Measurements from ENCODE around the gene FGF3.

FGF3 gene

DNA sequence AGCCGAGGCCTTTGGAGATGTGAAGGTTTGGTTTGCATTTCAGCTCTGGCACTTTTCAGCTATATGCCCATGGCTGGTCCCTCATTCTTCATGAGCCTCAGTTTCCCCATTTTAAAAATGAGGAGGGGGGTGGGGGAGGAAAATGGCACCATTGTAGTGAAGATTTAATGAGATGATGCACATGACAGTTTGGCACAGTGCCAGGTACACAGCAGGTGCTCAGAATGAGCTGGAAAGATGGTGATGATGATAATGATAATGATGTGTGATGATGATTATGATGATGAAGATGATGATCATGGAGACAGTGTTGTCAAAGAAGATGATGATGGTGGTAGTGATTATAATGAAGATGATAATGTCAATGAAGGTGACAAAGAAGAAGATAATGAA is 24.3 kb upstream of the FGF3 start:
- no peak for DNase-seq (ENCODE audit: low read depth)

DNA sequence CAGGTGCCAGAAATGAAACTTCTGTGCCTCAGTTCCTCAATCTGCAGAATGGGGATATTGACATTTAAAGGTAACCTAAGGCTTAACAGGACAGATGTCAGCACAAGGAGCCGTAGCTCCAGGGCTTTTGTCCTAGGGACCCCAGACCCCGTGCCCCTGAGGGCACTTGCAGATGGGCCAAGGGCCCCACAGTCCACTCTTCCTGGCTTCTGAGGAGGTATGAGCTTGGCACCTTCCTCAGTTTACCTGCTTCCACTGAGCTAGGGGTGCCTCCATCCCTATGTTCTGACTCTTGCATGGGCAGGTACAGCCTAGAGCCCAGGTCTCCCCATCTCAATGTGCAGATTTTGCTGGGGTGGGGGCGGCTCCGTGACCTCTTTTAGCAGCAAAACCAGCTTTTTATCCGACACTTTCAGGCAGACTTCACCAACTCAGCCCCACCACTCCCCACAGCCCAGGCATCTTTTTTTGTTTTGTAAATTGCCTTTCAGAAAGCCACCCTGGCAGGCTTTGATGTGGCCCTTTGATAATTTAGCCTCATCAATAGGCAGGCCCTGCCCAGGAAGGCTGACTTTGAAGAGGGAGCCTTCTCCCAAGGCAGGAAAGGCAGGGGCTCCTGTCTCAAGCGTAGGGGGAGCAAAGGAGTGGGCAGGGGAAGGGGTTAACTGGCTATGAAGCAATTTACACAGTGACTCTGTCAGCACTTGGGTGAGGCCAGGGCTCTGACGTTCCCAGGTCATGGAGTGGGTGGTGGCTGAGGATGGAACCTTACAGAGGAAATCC is 23.7 kb upstream of the FGF3 start:
- no peak for DNase-seq (ENCODE audit: low read depth)

DNA sequence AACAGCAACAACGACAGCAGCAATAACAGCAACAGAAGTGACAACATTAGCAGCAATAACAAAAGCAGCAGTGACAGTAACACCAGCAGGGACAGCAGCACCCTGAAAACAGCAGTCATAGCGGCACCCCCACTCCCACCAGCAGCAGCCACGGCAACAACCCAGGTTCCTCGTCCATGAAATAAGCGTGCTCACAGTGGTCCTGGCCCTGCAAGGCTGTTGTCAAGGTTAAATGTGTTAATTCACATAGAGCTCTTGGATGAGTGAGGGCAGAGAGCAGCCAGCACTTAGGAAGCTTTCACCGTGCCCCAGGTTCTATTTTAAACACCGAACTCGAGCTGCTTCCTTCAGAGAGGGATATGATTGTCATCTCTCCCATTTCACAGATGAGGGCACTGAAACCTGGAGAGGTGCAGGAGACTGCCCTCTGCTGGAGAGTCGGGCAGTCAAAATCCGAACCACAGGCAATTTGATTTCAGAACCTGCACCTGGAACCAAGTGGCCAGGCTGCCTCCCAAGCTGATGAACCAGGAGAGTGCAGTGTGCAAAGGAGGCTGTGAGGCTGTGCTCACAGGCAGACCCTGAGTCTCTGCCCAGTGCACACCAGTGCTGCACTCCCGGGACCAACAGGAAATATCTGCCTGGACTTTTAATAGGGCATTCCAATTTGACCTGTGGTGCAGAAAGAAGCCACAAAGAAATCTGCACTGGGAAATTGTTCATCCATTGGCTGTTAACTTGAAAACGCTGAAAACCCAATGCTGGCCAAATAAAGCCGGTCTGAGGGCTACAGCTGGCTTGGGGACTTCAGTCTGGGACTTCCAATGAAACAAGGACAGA is 22.9 kb upstream of the FGF3 start:
- no peak for DNase-seq (ENCODE audit: low read depth)

DNA sequence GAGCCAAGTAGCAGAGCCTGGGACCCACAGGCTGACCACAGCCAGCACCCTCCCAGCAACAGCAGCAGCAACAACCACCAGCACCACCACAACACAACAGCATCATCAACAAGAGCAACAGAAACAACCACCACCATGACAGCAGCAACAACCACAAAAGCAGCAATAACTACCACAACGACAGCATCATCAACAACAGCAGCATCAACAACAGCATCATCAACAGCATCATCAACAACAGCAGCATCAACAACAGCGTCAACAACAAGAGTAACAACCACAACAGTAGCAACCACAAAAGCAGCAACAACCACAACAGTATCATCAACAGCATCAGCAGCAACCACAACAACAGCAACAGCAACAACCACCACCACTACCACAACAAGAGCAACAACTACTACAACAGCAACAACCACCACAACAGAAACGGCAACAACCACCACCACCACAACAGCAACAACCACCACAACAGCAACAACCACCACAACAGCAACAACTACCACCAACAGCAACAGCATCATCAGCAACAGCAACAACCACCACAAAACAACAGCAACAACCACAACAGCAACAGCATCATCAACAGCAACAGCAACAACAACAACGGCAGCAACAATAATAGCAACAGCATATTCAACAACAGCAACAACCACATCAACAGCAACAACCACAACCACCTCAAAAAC is 22.1 kb upstream of the FGF3 start:
- DNase-seq (ENCODE audit: low read depth), result no peak

DNA sequence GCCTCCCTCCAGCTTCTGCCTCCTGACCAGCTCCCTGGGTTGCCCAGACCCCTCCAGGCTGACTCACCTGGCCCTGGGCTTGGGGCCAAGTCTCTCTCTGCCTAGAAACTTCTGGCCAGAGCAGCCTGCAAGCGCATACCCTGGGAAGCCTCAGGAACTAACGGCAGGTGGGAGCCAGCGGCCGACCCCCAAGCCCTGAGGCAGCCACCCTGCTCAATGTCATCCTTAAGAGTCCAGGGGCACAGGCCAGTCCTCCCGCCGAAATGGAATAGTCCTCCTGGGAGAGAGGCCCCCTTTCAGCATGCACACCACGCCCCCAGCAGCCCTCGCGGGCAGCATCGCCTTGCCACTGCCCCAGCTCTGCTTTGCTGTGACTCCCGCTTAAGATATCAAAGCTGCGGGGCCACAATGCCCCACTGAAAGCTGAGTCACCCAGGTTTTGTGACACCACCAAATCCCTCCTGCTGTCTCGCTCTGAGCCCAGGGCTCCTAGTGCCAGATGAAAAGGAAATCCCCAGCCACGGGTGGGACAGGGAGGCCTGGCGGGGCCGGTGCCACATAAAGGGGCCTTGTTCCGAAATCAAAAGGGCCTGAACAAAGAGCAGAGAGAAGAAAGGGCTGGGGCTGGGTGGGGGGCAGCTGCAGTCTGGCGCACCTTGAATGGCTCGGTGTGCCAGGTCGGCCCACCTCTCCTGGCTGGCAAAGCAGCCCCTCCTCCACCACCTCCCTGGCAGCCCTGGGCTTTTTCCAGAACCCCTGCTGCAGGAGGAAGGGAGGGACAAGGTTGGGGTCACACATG is 21.4 kb upstream of the FGF3 start:
- DNase-seq (ENCODE audit: low read depth), result no peak

DNA sequence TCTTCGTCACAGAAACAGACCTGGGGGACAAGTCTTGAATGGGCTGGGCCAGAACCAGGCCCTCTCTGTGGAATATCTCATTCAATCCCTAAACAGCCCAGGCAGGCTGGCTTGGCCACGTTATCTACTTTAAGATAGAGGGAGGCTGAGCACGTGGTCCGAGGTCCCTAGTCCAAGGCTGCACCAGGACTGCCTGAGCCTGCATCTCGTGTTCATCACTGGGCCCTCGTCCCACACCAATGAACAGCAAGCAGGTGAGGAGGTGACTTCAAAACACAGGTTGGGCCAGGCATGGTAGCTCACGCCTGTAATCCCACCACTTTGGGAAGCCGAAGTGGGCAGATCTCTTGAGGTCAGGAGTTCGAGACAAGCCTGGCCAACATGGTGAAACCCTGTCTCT is 20.3 kb upstream of the FGF3 start:
- DNase-seq (ENCODE audit: low read depth), result no peak

DNA sequence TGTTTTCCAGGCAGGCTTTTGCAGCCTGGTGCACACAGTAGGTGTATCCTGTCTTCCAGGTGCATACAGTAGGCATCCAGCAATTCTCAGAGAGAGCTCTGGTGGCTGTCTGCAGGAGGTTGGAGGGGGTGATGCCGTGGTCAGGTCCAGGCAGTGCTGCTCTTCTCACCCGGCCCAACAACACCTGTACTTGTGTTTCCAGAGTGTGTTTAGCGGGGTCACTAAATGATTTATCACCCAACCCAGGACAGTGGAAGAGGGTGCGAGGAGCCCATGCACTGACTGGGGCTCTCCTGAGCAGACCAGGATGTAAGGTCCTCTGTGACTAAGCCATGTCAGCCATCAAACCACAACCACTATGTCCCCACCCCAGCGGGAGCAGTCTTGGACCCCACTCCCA is 18.6 kb upstream of the FGF3 start:
- no peak for DNase-seq (ENCODE audit: low read depth)

DNA sequence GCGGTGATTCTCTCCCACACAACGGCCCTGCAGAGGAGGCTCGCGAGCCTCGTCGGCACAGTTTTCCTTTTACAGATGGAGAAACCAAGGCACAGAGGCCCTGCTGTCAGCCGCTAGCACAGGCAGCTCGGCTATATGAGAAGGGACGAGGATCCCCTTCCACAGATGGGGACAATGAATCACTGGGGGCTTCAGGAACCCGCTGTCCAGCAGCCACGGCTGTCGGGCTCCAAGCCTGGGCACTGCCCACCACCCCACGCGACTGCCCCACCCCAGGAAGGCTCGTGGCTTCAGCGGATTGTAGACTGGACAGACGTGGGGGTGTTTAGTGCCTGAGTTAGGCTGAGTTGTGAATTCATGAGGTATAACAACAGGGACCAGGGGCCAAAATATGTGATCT is 17.2 kb upstream of the FGF3 start:
- DNase-seq (ENCODE audit: low read depth), result no peak

DNA sequence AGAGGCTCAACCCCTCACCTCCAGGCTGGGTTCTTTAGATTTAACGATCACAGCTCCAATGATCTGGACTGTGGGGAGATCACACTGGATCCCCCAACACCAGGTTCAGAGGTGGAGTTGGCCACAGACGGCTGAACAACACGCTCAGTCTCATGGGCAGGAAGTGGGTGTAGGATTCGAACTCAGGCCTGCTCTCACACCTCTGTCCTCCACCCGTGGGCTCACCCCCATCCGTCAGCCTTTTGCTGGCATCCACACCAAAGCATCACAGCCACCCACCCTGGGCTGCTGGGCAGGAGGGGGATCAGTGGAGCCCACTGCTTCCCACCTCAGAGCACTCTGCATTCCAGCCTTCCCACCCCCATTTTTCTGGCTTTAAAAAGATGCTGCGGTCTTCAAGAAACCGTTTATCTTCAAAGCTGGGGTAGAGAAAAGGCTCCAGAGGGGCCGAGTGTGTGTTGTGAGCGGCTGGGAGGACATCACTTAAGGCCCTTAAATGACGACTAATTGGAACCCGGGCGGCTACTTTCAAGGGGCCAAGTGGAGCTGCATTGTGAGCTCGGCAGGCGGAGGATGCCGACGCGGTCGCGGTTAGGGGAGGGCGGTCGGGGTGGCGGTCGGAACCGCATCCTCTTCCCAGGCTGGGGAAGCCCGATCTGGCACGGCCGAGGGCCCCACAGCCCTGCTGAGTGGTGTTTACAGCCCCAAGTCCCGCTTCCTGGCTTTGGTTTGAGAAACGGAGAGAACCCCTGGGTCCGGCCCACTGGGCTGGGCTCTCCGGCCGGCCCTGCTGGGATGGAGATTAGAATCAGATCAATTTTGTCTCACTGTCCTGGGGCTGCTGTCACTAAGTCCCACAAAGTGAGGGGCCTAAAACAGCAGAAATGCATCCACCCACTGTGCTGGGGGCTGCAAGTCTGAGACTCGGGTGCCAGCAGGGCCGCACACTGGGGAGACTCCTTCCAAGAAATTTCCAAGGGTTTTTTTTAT is 15.9 kb upstream of the FGF3 start:
- no peak for DNase-seq (ENCODE audit: low read depth)

DNA sequence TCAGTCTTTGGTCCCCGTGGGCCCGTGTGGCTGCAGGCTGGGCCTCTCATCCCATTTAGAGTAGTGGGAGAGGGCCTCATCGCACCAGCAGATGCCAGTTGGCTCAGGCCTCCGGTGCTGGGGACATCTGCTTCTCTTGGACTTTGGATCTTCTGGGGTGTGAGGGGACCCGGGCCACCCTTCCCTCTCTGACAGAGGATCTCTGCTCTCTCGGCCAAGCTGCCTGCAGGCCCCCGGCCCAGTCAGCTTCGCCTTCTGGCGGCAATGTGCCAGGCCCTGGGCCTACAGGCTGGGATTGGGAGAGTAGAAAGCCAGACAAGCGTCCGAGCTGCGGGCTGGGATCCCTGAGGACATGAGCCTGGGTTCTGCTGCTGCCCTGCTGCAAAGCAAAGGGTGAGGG is 15.0 kb upstream of the FGF3 start:
- no peak for DNase-seq (ENCODE audit: low read depth)

DNA sequence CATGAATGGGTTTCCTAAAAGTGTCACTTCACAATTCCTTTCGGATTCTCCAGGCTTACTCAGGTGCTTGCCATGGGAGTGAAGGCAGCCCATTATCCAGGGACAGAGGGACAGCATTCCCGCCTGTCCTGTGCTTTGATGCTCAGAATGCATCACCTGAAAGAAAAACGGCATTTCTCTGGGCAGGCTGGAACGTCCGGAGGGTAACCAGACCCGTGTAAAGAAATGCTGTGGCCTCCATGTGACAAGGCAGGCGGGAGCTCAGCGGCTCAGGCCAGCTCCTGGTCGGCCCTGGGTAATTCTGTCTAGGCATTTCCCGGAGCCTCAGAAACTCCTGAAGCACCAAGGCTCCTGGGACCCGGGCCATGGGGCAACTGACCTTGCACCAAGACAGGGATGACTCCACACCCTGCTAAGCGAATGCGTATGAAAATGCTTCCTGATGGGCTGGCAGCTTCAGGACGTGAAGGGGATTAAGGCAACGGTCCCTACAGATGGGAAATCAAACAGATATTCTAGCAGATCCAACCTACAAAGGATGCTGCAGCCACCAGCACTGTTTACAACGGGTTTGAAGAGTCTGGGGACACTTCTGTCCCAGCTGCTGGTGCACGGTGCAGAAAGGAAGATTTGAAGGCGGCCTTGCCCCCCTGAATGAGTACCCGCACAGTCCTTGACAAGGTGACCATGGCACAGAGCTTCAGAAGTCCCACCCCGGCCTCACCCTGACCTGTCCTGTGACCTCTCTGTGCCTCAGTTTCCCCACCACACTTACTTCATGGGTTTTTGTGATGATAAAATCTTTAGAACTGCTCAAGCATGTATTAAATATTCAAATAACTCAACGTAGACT is 13.6 kb upstream of the FGF3 start:
- no peak for DNase-seq (ENCODE audit: low read depth)

DNA sequence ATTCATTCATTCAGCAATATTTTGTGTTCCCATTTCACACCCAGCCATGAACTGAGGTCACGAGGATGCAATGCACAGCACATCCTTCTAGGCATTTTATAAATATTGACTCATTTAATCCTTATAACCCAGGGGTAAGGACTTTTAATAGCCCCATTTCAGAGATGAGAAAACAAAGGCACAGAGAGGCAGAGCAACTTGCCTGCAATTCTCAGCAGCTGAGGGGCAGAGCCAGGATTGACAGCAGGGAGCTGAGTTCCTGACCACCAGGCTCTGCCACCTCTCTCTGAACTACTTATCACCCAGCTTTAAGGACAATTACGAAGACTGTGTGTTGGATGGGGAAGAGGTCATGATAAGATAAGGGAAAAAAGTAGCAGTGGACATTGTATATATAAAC is 12.8 kb upstream of the FGF3 start:
- DNase-seq (ENCODE audit: low read depth), result no peak

DNA sequence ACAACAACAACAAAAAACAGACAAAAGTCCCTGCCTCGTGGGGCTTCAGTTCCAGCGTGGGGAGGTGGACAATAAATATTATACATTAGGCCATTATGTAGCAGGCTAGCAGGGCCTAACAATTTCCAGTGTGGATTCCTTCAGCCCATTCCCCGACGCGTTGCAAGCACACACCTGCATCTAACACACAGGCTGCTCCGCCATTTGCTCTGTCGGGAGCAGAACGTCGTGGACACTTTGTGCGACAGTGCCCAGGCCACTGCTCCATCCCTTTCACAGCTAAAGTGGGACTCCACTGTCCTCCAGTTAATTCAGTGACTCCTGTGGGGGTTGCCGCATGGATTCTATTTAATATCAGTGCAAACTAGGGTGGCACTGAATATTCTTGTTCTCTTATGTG is 10.9 kb upstream of the FGF3 start:
- no peak for DNase-seq (ENCODE audit: low read depth)

DNA sequence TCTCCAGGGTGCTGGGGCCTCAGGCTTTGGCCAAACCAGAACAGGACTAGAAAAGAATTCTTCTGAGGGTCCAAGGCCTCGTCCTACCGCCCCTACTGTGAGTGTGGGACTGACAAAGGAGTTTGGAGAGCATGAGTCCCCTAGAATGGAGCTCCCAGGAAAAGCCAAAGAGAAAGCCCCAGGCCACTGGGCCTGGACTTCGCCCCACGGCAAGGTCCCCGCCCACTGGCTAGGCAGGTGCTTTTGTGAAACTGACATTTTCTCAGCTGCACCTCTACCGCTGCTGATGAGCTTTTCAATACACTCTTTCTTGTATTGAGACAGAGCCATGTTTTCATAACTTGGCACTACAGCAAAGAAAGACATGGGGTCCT is 9.7 kb upstream of the FGF3 start:
- DNase-seq (ENCODE audit: low read depth), result no peak

DNA sequence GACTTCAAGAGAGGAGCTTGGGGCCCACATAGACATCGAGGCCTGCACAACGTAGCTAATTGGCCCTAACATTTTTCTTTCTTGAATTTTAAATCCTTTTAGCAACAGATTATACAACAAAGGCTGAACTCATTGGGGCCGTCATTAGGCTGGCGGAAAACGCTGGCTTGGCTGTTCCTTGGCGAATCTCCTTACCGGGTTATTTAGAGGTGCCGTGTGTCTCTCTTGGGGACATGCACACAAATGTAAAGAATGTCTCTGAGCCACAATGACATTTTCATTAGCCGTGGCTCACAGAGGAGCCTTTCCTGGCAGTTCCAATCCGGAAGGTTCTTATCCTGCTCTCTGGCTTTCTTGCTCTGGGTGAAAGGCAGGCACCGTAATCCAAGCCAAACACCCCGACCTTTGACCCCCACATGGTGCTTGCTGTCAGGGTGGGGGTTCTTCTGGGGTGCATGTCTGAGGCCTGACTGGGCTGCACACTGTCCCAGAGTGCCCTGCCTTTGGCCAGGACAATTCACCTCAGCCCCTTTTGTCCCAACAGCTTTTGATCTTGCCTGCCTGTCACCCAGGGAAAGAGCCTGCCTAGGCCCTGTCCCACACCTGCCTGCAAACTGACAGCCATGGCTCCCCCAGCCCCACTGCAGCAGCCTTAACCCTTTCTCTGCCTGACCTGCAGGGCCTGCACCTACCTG is 9.2 kb upstream of the FGF3 start:
- DNase-seq (ENCODE audit: low read depth), result no peak

DNA sequence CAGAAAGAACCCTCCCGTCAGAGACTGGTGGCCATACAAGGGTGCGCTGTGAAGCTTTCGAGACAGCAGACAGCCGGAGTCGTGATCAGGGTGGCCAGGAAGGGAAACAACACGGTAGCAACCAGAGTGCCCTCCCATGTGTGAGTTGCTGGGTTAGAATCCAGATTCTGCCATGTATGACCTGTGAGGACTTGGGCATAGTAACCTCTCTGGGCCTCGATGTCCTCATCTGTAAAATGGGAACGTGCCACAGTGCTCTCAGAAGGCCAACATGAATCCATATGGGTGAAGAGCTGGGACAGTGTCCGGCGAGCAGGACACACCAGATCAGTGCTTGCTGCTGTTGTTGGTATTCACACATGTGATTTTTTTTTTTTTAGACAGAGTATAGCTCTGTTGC is 7.6 kb upstream of the FGF3 start:
- no peak for DNase-seq (ENCODE audit: low read depth)

DNA sequence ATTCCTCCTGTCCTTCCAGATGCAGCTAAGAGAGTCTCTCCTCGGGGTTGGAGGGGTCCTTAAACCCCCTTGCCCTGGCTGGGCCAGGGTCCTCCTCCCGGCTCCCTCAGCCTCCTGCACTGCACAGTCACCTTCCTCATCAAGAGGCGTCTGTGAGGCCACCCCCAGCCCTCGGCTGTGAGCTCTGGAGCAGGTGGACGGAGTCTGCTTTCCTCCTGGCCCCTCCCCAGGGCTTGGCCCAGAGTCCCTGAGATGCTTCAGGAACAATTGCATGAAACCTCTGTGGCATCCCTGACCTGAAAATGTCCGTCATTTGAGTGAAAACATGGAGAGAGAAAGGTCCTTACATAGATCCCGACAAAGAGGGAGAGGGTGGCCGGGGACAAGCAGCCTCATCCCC is 6.7 kb upstream of the FGF3 start:
- no peak for DNase-seq (ENCODE audit: low read depth)

DNA sequence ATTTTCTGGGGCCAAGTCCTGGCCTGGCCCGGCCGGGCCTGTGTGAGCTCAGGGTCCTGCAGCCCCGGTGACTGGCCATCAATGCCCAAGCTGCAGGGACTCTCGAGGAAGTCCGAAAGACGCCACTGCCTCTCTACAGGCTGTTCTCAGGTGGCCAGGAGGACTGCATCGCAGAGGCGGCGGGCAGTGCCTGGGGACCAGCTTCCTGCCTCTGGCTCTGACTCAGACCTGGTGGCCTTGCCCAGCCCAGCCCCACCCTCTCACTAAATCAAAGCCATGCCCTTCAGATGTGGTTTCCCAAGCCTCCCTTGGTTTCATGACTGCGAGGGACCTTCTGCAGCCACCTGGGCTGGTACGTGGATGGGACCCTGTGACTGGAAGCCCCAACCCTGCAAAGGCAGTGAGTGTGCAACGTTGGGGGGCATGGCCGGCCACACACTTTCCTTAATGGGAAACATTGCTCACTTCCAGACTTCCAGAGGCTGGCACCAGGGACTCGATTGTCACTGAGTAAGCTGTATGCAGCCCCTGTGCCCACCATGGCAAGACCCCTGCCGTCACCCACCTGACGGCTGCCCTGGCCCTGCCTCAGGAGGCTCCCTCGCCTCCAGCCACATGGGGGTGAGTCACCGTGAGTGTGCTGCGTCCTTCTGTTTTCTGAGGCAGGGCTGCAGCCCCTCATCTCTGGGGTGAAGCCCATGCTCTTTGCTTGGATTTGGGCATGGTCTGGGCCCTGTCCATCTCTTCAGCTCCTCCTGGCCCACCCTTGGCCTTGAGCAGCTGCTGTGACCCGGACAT is 6.0 kb upstream of the FGF3 start:
- no peak for DNase-seq (ENCODE audit: low read depth)

All from activated T-helper 9 cell treated with anti-CD3 and anti-CD28 coated beads, Interleukin-2, amount 50 U/mL, for 16 hours (primary cell).